ENCODE measurements around the gene RBBP4. TPM values are rescaled to one million over a fixed set of nuclear protein-coding genes. Genes with fewer than 3 reads are reported as not detected.

RBBP4 gene
- total and polyA plus RNA-seq, 2 of the 8 experiments (the other 6 are each of a cell fraction or from before 2014, with no cell fraction given) = 147 to 397 TPM

GRCh38 chr1:32652244-32652962 is 1.4 kb downstream of the RBBP4 start (continued):
- TF ChIP-seq EZH2 (IDR thresholded peaks at IDR 0.05; ENCODE audit: low read depth, low read length, severe bottlenecking) = no peak
- TF ChIP-seq BRCA1 (IDR thresholded peaks at IDR 0.05; ENCODE audit: low read depth, low read length) = no peak
- TF ChIP-seq SP4 (IDR thresholded peaks at IDR 0.05; ENCODE audit: low read length) = no peak
- TF ChIP-seq TAF7 (optimal IDR thresholded peaks at IDR 0.05; ENCODE audit: borderline replicate concordance, low read depth, low read length) = no peak
- TF ChIP-seq, protein P1, sequence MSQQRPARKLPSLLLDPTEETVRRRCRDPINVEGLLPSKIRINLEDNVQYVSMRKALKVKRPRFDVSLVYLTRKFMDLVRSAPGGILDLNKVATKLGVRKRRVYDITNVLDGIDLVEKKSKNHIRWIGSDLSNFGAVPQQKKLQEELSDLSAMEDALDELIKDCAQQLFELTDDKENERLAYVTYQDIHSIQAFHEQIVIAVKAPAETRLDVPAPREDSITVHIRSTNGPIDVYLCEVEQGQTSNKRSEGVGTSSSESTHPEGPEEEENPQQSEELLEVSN (IDR thresholded peaks at IDR 0.05) = no peak
